ENCODE data around the gene CCNO.

Gene CCNO

DNA sequence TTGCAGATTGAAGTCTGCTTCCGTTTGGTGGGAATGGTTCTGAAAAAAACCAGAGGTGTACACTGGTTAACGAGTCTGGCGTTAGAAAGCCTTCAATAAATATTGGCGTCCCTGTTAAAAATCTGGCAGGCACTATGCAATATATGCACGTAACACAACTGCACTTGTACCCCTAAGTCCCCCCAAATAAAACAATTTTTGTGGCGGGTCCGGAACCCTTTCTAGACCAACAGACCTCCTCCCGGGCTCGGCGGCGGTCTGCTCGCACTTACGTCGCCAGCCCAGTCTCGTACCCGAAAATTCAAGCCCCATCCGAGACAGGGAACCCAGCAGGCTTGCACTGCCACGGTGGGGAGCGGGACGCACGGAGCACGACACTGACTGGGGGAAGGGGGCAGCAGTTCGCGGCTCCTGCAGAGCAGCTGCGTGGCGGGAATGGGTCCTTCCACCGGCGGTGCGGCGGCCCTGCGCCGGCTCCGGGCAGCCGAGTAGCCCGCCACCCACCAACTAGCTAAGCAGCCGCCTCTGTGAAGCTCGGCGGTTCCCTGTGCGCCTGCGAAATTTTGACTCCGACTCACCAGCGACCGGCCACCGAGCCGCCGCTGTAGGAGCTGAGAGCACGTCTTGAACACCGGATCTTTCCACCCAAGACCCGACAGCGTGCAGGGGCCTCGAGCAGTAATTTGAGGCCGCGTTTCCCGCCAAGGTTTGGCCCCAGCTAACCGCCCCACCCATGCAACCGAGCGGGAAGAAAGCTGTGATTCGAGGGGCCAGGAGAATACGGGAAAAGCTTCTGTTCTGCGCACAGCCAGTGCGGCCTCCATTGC lies 10.2 kb downstream of the CCNO start:
- DNase-seq, result no peak

DNA sequence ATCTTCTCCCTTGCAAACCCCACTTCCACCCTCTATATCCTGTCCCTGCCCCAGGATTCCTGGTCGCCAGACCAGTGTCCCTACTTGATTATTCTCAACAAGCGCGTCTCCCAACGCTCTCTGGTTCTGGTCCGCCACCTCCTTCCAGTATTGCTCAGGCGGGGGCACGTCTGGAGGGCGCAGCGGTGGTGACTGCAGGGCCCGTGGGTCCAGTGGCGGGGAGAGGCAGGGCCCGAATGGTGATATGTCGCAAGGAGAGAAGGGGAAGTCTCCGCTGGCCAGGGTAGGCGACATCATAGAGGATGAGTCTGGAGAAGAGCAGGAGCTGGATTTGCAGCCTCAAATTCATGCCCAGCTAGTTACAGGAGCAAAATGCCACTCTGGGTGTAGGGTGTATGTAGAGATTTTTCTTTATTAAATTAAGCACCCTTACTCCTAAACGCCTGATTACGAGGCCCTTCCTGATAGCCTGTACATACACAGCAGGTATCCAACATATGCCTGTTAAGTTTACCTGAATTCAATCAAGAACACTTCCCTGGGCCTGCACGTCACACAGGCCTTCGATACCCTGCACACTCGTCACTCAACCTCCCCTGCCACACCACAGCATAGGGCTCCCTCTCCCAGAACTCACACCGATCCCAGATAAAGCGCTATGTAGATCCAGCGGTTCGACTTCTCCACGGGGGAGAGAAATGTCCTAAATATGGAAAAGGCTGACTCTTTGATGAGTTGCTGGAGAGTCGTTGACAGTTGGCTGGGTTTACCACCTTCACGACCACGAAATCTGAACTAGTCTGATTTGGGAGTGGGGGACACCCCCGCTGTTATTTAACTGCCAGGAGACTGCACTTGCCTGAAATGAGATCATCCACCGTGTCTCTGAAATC lies 11.1 kb downstream of the CCNO start:
- DNase-seq, result no peak

DNA sequence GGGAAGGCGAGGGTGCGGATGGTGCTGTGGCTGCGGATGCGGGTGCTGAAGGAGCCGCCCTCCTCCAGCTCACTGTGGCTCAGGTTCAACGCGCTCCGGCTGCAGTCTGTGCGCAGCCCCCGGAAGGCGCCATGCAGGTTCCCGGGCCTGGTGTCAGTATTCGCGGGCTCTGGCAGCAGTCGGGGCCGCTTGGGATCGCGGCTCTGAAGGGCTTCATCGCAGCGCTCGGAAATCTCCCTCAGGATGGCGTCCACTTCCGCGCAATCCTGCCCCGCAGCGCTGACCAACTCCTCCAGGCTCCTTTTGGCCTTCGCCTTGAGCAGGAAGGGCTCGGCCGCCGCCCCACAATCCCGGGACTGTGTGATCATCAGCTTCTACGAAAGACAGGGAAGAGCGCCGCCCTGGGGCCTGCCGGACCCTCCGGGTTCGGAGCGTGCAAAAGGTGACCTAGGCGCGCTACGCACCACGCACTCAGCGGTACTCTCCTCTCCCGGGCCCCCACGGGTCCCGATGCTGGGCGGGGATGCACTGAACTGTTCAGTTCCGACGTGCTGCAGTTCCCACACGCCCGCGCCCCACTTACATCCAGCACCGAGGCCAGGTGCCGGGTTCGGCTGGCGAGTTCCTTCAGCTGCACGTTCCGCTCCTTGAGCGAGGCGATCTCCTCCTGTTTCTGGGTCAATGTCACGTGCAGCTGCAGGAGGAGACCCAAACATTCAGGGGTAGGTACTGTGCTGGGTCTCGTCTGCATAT lies 12.8 kb downstream of the CCNO start:
- DNase-seq, result no peak

DNA sequence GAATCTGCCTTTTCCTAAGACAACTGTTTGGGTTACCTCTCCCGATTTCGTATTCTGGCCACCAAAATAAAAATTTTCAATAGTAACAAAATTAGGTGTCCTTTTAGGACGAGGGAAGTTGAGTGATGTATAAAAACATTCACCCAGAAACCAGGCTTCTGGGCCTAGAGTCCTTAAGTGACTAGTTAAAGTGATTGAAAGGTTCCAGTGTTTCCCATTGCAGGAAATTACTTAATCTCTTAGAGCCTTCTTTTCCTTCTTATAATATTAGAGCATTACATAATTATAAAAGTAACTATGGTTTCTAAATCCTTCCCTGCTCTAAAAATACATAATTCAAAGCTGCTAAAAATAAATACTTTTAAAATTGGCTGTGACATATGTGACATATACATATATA lies 13.6 kb downstream of the CCNO start:
- no peak for DNase-seq

DNA sequence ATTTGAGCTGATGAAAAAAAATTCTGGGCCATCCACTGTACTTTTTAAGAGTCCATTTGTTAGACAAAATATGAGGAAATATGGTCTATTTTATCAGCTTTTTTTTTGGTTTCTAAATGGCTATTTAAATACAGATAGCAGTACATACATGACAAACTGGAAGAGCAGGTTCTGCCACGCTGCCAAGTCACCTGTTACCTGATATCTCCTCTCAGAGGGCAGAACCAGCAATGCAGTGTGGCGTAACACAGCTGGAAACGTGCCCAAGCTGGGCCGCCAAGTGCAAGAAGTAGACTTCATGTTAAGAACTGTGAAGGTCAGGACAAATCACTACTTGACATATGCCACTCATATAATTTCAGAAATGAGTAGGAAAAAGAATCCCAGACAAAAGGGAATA lies 14.4 kb downstream of the CCNO start:
- no peak for DNase-seq

DNA sequence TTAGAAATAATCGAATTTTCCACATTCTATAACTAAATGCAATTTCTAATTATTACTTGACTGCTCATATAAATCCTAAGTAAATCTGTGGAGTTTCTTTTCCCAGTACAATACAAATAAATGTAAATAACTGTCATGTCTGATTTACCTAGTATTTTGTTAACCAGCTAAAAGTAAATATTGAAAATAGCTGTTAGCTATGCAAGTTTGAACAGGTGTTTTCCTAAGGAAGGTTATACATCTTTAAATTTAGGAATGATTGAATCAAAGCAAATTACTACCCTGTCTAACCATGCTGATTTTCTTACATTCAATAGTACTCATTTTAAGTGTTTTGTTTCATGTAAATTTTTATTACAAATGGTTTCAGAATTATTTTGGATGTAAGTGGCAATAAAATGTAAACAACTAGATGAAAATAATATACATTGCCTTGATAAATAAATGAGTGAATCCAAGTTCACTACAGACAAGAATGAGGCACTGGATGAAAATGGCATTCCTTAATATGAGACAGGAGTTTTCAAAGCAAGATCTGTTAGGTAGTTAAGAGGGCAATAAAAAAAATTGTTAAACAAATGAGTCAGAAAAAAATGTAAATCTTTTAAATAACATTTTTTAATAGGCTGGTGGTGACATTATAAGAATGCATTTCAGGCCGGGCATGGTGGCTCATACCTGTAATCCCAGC lies 22.1 kb downstream of the CCNO start:
- no peak for DNase-seq

DNA sequence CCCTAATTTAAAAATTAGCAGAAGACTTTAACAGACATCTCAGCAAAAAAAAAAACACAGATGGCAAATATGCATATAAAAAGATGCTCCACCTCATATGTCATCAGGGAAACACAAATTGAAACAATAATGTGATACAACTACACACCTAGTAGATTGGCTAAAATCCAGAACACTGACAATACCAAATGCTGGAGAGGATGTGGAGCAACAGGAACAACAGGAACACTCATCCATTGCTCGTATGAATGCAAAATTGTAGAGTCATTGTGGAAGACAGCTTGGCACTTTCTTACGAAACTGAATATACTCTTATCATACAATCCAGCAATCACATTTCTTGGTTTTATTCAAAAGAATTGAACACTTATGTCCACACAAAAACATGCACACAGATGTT lies 28.4 kb downstream of the CCNO start:
- no peak for DNase-seq

DNA sequence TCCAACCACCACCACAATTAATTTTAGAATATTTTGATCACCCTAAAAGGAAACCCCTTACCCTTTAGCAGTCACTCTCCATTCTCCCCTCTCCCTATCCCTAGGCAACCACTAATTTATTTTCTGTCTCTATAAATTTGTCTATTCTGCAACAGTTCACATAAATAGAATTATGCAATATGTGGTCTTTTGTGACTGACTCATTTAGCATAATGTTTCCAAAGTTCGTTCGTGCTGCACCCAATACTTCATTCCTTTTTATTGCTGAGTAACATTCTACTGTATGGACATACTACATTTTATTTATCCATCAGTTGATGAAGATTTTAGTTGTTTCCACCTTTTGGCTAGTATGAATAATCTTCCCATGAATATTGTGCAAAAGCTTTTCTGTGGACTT lies 42.2 kb downstream of the CCNO start:
- DNase-seq, result no peak

DNA sequence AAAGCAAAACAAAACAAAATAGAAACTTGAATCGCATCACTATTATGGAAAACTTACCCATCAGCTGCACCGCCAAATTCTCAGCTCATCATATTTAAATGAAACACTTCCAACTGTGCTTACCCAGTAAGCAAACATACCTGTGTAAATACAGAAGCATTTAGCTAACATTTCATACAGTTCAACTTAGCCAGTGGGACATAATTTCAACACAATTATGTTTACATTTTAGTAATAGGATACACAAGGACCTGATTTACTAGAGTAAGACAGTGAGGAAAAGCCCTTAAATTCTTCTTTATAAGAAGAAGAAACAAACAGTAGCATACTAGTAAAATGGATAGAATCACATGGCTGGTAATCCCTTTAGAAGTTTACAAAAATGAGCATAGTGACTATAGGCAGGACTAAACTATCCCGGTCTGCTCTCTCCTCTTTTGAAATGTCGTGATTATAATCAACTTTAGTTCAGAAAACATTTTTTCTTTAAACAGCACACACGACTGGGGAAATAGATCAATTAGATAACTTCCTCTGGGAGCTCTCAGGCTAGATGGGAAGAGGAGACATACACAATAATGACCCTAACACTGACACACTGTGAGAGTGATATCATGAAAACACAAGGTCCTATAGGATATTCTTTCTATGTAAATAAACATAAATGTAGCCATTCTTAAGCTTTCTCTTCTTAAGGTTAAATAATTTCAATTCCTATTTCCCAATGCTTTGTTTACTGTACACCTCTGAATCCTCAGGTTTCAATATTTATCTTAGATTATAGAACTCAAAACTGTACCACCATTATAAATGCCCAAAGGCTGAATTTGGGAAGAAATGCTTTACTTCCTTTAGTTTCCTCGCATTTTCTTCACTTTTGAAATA lies 44.5 kb downstream of the CCNO start:
- no peak for DNase-seq

DNA sequence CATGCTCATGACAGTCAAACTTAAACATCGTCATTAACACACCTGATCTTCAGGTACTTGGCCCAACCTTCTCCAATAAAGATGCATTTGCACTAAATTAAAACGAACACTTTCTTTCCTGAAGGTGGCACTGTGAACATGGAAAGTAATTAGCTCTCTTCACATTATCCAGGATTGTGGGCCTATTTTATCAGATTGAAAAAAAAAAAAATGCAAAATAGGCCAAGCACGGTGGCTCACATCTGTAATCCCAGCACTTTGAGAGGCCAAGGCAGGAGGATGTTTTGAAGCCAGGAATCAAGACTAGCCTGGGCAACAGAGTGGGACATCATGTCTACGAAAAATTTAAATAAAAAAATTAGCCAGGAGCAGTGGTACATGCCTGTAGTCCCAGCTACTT lies 46.0 kb downstream of the CCNO start:
- DNase-seq, result peak; percentile 5

Measured in kidney glomerular epithelial cell (primary cell).